HUES6 (cell line): ENCODE data around the gene EFCAB6.

Experiments
- H3K27ac ChIP-seq: 2 replicates; pipeline ENCODE4 v1.7.0; 2013; ENCODE audit warnings: low read depth, mild to moderate bottlenecking, low read length, inconsistent platforms
- H3K27me3 ChIP-seq: 2 replicates; pipeline ENCODE4 v1.6.1; 2013; ENCODE audit warnings: low read length; ENCODE audit not compliant: control insufficient read depth, insufficient read depth
- H3K36me3 ChIP-seq: 2 replicates; pipeline ENCODE4 v1.6.1; 2013; ENCODE audit warnings: low read length; ENCODE audit not compliant: control insufficient read depth, insufficient read depth
- H3K4me1 ChIP-seq: 2 replicates; pipeline ENCODE4 v1.6.1; 2013; ENCODE audit warnings: low read length; ENCODE audit not compliant: control insufficient read depth, insufficient read depth
- H3K4me3 ChIP-seq: 2 replicates; pipeline ENCODE4 v1.5.1; 2013; ENCODE audit warnings: low read depth, low read length
- H3K9ac ChIP-seq: one replicate; pipeline ENCODE4 v1.6.1; 2013; ENCODE audit warnings: mild to moderate bottlenecking, low read length
- H3K9me3 ChIP-seq: 2 replicates; pipeline ENCODE4 v1.6.1; 2013; ENCODE audit warnings: low read depth, low read length; ENCODE audit not compliant: control insufficient read depth, insufficient read depth

EFCAB6 gene

DNA sequence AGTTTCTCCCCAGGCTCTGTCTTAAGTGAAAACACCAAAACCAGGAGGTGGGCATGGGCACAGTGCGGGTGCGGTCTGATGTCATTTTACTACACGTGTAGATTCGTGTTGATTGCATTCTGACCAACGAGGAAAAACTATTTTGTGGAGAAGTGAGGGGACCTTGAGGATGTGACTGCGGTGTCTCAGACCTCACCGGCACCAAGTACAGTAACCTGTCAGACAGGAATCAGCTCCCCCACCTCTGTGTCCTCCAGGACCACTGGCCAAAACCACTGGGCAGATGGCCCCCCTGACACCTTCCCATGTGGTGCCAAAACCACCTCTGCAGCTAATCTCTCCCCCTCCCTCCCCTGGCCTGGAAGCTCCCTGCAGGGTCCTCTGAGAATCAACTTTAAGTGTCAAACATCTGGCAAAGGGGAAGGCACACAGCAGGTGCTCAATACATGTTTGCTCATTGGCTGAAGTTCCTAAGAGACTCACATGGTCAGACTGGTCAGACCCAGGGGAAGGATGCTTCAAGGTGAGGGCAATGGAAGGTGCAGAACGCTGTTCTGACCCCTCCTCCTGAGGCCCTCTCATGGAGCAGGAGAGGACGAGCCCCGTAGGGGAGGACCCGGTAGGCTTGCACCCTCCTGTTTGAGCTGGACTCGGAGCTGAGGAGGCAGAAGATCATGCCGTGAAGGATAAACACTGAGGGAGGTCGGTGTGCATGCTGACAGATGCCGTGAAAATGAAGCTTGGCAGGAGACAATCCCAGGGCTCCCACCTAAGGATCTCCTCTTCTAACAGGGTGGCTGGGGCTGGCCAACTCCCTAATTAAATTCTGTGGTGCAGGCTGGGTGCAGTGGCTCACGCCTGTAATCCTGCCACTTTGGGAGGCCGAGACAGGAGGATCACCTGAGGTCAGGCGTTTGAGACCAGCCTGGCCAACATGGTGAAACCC, 270.4 kb downstream of the EFCAB6 start:
- H3K27ac ChIP-seq: no peak overlapping the region
- H3K4me3 ChIP-seq: no peak overlapping the region
- peaks cover 6% of the 10 kb centered on the region for H3K9me3 ChIP-seq
- H3K27me3 ChIP-seq: no peaks in the 10 kb centered on the region
- no peaks in the 10 kb centered on the region for H3K4me1 ChIP-seq
- no peak overlapping the region for H3K9ac ChIP-seq
- H3K36me3 ChIP-seq: no peaks in the 10 kb centered on the region

DNA sequence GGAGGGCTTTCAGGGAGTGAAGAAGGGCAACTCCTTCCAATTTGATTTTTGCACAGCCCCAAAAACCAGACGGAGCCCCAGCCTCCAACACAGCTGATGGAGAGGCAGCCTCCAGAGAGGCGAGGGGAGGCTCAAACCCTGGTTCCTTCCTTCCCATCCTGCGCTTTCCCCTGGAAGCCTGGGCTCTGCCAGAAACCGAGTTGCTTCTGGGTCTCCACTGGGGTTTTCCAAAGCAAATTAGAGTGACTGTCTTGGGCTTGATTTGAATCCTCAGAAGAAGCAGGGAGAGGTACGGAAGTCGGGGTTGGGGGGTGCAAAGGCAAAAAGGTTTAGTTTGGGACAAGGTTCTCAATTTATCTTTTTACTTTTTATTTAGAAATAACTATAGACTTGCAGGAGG, 271.1 kb downstream of the EFCAB6 start:
- Histone ChIP-seq H3K36me3 (no peaks in the 10 kb centered on the region), H3K4me3 (no peak overlapping the region), H3K27ac (no peak overlapping the region), H3K9ac (no peak overlapping the region), H3K4me1 (no peaks in the 10 kb centered on the region), H3K27me3 (no peaks in the 10 kb centered on the region), H3K9me3 (peaks cover 11% of the 10 kb centered on the region)

DNA sequence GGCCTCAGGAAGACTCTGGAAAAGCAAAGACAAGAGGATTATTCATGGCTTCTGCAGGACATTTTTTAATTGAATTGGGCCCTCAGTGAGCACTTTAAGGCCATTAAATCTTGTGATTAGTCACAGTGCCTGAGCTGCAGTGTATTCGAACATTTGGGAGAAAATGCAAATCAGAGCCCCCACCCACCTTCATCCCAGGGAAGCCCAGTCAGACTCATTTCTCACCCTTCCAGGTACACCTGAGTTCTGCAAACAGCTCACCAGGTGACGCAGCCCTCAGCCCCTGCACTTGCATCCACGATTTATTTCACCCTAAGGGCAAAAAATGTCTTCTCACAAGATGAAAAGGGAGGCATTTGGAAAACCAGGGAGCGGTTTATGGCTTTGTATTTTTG, 271.6 kb downstream of the EFCAB6 start:
- Histone ChIP-seq H3K36me3 (no peaks in the 10 kb centered on the region), H3K4me1 (no peaks in the 10 kb centered on the region), H3K27ac (no peak overlapping the region), H3K4me3 (no peak overlapping the region), H3K9me3 (peaks cover 14% of the 10 kb centered on the region), H3K9ac (no peak overlapping the region), H3K27me3 (no peaks in the 10 kb centered on the region)

DNA sequence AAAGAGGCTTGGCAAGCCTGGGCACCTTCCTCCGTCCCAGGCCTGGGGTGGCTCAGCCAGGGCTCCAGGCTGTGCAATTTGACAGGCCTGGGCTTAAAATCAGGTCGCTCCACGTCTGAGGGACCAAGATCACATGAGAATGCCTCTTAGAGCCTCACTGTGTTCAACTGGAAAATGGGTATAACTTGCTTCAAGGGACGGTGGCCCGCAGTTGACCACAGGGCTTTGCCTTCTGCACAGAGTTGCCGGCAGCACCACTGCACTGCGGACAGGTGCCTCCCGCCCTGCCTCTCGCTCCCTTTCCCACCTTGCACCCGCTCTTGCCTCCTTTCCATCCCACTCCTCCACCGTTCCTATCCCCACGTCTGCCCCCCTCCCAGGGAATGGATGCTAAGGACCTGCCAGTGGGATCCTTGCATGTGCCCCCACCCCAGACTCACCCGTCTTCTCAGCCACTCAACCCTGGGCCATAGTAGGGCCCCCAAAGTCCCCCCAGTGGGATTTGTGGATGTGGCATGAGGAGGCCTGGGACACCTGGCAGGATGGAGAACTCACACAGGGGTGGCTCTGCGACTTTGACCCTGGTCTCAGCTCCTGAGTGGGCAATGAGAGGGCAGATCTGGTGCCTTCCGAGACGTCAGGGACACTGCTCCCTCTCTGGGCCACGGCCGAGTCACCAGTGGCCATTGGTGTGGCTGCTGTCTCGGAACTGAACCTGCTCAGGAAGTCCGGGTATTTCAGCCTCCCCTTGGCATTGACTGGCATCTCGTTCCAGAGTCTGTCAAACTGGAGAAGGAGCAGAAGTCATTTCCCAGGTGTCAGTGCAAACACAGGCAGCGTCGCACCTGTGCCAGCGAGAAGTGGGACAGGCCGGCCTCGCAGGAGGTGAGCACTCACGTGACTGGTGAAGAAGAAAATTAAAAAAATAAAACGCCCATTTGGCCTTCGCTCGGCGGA, 272.3 kb downstream of the EFCAB6 start:
- no peaks in the 10 kb centered on the region for H3K4me1 ChIP-seq
- H3K27ac ChIP-seq: no peak overlapping the region

DNA sequence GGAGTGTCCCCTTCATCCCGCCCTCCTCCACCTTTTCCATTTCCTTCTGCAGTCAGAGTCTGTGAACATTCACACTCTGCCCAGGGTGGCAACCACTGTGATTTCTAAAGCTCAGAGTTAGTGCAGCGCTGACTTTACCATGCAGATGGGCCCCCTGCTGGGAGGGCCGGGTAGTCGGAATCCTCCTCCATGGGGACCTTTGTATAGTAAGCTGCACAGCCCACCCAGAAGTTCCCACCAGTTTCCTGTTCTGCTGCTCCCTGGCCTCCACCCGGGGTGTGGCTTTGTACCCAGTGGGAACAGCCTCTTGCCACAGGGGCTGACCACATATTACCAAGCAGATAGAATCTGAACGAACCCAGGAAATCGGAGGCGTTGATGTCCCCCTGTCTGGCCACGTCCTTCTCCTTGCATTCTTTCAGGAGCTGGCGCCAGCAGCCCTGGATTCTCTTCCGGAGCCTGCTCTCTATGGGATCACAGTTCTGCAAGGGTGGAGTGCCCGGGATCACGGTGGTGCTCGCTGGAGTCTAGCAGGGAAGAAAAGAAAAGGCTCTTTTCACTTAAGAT, 275.0 kb downstream of the EFCAB6 start:
- H3K27ac ChIP-seq: no peak overlapping the region
- no peaks in the 10 kb centered on the region for H3K27me3 ChIP-seq
- H3K4me3 ChIP-seq: no peak overlapping the region

More for the DNA sequence above, 272.3 kb downstream of the EFCAB6 start:
- H3K4me3 ChIP-seq: no peak overlapping the region
- no peaks in the 10 kb centered on the region for H3K36me3 ChIP-seq
- no peaks in the 10 kb centered on the region for H3K27me3 ChIP-seq
- peaks cover 14% of the 10 kb centered on the region for H3K9me3 ChIP-seq
- no peak overlapping the region for H3K9ac ChIP-seq

DNA sequence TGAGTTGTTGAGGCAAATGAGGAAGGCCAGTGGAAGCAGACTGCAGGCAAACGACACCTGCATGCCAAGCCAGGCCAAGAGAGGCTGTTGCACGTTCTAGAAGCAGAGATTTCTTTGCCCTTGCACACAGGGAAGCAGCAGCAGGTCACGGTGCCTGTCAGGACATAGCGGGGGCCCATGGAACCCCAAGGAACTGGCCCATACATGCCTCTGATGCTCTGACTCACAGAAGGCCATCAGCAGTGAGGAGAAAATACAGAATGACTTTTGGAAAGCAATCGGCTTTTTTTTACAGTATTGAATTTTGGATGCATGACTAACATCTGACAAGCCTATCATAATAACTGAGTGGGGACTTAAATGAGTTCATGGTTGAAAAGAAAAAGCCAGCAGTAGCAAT, 276.4 kb downstream of the EFCAB6 start:
- peaks cover 14% of the 10 kb centered on the region for H3K9me3 ChIP-seq
- H3K4me3 ChIP-seq: no peak overlapping the region
- H3K27me3 ChIP-seq: no peaks in the 10 kb centered on the region
- no peak overlapping the region for H3K9ac ChIP-seq
- no peaks in the 10 kb centered on the region for H3K36me3 ChIP-seq
- peaks cover 4% of the 10 kb centered on the region; the same call in 1 of the 2 replicates for H3K4me1 ChIP-seq
- H3K27ac ChIP-seq: no peak overlapping the region

More for the DNA sequence above, 275.0 kb downstream of the EFCAB6 start:
- H3K4me1 ChIP-seq: no peaks in the 10 kb centered on the region
- H3K36me3 ChIP-seq: no peaks in the 10 kb centered on the region
- no peak overlapping the region for H3K9ac ChIP-seq
- H3K9me3 ChIP-seq: peaks cover 14% of the 10 kb centered on the region

DNA sequence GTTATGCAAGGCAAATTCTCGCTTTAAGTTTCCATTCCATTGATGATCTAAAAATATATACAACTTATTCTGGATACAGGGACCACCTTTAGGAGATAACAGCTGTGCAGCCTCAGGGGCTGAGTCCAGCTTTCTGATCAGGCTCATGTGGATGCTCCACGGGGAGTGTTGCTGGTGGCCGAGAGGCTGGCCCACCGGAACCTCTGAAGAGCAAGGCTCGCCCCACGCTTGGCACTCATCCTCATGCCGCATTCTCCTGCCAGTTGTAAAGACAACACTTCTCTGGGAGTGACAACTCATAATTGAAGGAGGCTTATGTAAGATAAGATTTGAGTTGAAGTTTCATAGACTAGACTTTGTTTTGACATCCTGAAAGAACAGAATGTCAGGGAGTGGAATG, 276.8 kb downstream of the EFCAB6 start:
- H3K27ac ChIP-seq: no peak overlapping the region
- H3K4me3 ChIP-seq: no peak overlapping the region
- no peaks in the 10 kb centered on the region for H3K27me3 ChIP-seq
- H3K9me3 ChIP-seq: peaks cover 14% of the 10 kb centered on the region
- no peaks in the 10 kb centered on the region for H3K36me3 ChIP-seq
- H3K4me1 ChIP-seq: peaks cover 8% of the 10 kb centered on the region; the same call in 1 of the 2 replicates
- no peak overlapping the region for H3K9ac ChIP-seq

DNA sequence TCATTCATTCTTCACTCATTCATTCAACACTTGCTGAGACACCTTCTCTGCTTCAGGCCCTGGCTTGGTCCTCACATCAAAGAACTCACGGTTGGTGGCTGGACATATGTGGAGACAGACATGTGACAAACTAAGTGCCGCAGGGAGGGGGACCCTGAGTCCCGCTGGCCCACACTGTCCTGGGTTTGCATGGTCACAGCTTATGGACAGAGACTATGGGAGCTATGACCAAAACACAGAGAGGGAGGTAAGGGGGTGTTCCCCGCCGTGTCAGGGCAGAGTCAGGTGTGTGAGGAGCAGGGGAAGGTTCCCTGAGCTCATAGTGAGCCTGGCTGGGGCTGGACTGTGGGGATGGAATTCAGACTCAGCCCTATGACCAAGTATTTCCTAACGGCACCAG, 277.2 kb downstream of the EFCAB6 start:
- H3K4me3 ChIP-seq: no peak overlapping the region
- H3K36me3 ChIP-seq: no peaks in the 10 kb centered on the region
- no peaks in the 10 kb centered on the region for H3K27me3 ChIP-seq
- peaks cover 14% of the 10 kb centered on the region for H3K9me3 ChIP-seq
- H3K27ac ChIP-seq: no peak overlapping the region
- H3K9ac ChIP-seq: no peak overlapping the region
- peaks cover 10% of the 10 kb centered on the region; the same call in 1 of the 2 replicates for H3K4me1 ChIP-seq

DNA sequence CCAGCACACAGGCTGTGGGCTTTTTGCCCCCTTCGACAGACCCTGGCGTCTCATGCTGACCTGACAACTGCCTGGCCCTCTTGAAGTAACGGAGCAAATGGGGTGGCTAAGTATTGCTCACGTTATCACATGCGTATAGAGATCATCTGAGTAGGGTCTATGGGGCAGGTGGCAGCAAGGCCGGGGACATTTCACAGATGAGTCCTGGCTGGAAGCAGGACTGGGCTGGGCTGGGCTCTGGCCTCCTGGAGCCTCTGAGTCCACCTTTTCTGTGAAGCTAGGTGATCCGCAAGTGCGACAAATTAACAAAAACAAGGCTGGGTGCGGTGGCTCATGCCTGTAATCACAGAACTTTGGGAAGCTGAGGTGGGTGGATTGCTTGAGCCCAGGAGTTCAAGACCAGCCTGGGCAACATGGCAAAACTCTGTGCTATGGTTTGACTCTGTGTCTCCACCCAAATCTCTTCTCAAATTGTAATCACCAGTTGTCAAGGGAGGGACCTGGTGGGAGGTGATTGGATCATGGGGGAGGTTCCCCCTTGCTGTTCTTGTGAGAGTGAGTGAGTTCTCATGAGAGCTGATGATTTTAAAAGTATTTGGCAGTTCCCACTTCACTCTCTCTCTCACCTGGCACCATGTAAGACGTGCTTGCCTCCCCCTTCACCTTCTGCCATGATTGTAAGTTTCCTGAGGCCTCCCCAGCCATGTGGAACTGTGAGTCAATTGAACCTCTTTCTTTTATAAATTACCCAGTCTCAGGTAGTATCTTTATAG, 278.3 kb downstream of the EFCAB6 start:
- Histone ChIP-seq H3K27ac (no peak overlapping the region), H3K4me1 (peaks cover 10% of the 10 kb centered on the region; the same call in 1 of the 2 replicates), H3K27me3 (no peaks in the 10 kb centered on the region), H3K36me3 (no peaks in the 10 kb centered on the region), H3K4me3 (no peak overlapping the region), H3K9ac (no peak overlapping the region), H3K9me3 (peaks cover 14% of the 10 kb centered on the region)

DNA sequence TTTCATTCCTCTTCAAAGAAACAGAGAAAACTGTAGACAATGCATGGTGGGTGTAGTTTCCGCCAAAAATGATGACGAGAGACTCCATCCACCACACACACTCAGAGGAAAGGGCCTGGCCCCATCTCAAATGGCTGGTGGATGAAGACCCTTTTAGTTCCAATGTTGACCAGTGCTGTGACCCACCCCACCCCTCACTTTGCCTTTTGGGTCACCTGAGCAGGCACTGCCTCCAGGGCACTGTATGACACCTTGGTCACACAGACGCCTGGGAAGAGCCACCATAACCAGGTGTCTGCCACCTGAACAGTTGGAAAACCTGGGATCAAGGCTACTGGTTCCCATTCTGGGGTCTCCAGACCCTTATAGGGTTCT, 279.0 kb downstream of the EFCAB6 start:
- Histone ChIP-seq H3K27me3 (no peaks in the 10 kb centered on the region), H3K4me1 (peaks cover 10% of the 10 kb centered on the region; the same call in 1 of the 2 replicates), H3K9me3 (peaks cover 14% of the 10 kb centered on the region), H3K4me3 (no peak overlapping the region), H3K36me3 (no peaks in the 10 kb centered on the region), H3K27ac (no peak overlapping the region), H3K9ac (no peak overlapping the region)
